Measurements from ENCODE around the gene PAPPA2.

Gene PAPPA2

DNA sequence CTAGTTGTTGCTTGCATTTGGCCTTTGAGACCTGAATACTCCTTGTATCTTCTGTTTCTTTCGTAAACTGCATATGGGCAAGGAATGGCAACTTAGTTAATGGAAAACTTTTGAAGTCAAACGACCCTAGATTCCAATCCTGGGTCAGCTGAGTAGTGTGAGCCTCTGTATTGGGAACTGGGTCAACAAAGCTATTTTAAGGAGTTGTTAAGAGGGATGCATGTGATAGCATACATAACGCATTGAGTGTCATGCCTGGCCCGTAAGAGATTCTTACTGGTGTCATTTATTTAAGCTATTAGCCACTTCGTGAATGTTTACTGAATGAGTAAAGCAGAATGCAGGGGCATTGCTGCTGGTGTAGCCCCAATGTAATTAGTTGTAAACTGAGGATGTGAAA lies 340.1 kb downstream of the PAPPA2 start:
- no peak for DNase-seq (ENCODE audit: low read depth)

DNA sequence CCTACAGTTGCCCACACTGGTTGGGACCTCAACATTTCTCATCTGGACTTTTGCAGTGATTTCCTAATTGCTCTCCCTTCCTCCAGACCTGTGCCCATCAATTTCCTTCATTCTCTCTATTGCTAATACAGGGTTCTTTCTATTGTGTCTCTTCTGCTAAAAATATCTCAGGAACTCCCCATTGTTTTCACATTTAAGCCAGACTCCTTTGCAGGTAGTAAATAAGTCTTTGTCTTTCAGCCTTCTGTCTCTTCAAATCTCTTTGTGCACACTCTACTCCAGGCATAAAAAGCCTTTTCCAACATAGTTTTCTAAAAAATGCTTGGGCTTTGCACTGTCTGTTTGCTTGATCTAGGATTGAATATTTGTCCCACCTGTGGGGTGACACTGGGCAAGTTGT lies 340.6 kb downstream of the PAPPA2 start:
- no peak for DNase-seq (ENCODE audit: low read depth)

DNA sequence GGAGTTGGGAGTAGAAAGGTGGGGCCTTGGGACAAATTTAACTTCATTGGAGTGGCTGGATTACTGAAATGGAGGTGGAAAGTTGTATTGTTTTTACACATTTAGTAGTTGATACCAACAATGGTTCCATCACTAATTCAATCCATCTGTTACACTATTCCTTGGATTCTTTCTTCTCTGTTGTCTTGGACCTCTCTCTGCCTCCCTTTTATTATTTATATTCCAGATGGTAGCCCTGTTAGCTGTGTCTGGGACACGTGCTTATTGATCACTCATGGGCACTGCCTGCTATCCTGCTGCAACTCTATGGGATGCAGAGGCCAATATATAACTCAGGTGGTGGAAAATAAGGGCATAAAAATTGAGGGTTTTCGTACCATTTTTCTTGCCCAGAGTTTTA lies 346.3 kb downstream of the PAPPA2 start:
- DNase-seq (ENCODE audit: low read depth) = no peak

DNA sequence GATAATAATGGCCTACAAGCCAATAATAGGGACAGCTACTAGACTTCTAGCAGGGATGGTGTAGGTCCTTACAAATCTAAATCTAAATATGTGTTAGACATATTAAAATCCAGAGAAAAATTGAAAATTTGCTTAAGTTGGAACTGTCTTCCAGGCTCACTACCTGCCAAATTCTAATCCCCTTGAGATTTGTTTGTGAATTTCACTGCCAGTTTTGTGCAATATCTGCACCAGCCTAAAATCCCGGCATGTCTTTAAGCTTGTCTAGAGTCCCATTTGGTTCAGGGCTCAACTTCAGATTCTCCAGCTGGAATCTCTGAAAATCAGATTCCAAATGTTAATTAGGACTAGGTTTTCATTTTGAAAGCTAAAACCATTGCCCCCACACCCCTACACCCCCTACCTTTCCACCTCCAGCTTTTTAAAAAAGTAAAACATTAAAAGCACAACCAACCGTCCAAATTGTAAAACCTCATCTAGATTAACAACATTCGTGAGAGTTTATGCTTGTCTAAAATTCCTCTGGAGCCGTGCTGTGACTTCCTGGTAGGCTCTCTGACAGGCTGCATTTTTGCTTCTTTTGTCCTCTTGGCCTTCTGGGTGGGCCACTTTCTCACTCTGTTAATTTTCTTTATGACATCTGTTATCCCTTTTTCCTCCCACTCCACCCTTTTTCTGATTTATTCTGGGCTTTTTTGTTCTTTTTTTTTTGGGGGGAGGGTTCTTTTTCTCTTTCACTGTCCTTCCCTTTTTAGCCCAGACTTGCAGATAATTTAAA lies 348.7 kb downstream of the PAPPA2 start:
- DNase-seq (ENCODE audit: low read depth) = no peak

DNA sequence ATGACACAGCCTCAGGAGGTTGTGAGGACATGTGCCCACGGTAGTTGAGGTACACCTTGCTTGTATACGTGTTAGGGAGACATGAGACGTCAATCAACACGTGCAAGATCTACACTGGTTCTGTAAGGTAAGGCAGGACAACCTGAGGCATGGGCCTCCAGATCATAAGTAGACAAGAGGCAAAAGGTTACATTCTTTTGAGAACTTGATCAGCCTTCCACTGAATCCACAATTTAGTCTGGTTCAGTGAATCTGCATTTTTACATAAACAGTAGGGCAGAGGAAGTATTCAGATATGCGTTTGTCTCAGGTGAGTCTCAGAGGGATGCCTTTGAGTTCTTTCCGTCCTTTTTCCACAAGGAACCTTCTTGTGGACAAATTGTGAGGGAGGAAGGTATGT lies 352.6 kb downstream of the PAPPA2 start:
- no peak for DNase-seq (ENCODE audit: low read depth)

DNA sequence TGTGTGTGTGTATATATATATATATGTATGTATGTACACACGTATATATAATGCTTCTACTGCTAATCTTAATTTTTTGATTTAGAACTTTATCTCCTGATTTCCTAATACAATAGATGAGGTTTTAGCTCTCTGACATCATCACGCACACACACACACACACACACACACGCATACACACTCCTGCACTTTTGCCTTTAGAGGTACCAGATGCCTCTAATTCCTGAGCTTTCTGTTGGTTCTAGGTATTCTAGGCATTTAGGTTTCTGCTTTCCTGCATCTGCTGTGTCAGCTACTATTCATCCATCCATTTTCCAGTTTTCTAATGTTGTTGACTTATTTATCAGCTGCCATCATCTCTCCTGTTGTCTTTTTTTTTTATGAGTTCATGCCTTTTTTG lies 353.3 kb downstream of the PAPPA2 start:
- DNase-seq (ENCODE audit: low read depth) = no peak

DNA sequence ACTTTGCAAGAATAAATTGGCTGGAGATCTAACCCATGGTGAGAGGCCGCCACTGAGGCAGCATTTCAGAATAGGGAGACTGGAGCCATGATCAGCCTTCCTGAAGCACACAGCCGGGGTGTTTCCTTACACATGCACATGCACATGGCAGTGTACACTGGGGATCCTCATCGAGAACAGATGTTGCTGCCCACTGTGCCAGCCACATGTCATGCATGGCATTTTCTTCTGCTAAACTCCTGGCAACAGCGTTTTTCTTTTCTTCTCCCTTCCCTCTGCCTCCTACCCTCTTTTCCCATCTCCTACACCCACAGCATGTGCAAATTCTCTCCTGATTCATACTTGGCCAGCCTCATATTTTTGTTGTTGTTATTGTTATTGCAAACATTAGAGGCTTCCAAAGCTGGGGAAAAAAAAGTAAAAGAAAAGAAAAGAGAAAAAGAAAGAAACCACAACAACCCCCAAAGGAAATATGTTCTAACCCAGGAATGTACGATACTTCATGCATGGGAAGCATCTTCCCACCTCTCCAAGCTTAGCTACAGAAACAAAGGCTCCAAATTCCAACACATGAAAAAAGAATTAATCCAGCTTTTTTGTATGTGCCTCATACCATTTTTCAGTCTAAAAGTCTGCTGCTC lies 357.5 kb downstream of the PAPPA2 start:
- no peak for DNase-seq (ENCODE audit: low read depth)

DNA sequence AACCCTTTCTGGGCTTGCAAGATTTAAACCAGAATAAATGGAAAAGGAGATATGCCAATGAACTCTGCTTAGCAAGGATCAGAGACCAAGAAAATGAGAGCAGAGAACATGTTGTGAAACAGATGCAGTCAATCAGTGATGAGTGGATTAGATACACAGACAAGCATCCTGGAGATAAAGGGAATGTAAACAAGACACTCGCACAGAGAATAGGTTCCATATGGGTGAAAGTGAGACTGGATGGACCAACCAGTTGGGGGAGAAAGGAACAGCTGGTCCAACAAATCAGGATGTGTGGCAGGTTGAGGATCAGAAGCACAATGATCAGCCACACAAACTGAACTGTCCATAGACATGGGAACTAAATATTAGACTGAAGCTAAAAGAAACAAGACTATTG lies 363.3 kb downstream of the PAPPA2 start:
- DNase-seq (ENCODE audit: low read depth) = no peak

DNA sequence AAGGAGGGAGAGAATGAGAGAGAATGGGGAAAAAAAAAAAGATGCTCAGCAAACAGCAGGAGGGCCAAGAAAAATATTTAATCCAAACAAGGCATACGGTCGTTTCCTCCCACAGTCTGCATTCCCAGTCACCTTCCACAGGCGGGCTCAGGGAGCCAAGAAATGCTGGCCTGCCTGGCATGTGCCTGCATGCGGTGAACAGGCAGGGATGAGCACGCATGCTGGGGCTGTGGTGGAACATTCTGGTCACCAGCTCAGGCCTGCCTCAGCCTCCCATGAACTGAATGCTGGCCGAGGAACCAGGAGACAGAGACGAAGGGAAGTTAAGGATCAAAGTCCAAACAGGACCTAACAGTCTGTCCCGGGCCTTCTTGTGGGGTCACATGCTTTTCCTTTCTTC lies 366.3 kb downstream of the PAPPA2 start:
- no peak for DNase-seq (ENCODE audit: low read depth)

DNA sequence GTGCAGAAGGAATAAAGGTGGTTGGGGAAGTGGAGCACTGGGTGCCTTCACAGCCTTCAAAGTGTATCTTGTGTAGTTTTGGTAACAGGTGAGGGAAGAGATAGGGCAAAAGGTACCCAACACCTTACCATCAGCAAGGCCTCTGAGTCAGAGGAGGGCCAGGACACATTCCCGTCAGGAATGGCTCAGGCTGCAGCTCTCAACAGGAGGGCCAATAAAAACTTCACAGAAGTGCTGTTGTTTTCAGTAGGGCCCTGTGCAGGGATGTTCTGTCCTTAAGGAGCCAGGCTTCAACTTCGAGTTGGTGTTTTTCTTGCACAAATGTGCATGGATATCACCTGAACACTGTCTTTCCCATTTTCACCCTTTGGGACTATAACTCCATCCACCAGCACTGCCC lies 368.2 kb downstream of the PAPPA2 start:
- DNase-seq (ENCODE audit: low read depth) = no peak

DNA sequence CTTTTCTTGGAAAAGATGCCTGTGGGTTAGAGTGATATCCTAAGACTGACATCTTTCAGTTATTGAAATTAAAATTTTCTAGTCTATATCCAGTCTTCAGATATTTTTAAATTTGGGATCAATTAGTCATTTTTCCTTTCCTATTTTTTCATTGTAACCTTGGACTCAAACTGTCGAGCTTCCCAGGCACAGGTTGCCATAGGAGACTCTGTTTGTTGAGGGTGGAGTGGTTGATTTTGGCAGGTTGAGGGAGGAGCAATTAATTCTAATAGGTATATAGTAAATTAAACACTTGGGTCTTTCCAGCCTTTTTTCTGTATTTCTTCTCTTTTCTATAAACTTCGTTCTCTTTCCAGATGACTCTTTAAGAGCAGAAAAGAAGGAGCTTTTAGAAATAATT lies 374.7 kb downstream of the PAPPA2 start:
- no peak for DNase-seq (ENCODE audit: low read depth)

DNA sequence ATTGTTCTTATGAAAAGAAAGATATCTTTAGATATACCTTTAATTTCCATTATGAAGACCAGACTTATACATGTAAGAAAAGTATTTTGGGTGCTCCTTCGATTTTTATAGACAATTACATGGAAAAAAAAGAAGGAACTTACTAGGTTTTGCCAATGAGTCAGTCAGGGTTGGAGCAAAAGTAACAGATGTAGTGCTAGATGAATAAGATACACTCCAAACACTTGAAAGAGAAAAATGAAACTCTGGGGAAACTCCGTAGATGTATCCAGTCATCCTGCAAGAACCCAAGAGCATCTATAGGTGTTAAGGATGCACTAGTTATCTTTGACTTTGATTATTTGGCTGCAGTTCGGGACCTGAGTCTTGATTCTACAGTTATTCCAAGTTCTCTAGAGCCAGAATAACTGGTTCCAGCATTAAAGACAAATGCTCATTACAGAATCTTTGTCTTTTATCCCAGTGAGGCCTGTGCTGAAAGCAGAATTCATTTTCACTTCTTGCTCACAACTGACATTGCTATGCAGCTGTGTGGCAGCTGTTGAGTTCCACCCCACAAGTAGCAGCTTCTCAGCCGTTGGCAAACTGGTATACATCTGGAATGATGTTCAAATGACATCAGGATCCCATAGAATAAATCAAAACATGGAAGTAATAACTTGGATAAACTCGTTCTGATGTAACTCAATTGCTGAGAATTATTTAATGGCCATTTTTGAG lies 375.5 kb downstream of the PAPPA2 start:
- no peak for DNase-seq (ENCODE audit: low read depth)

DNA sequence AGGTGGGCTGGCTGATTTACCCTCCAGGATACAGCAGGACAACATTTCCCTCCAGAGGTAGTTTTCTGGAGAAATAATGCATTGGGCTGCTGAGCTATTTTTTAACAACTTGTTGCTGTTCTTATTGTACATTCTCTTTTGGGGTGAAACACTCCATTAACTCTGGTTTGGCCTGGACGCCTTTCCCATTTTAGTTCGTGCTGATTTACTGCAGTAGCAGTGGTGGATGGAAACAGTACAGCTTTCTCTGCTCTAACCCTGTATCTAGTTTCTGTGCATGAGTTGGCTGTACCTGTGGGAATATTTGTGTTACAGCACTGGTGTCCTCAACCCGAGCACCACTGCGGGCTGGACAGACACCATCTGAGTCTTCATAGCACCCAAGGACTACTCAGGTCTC lies 376.2 kb downstream of the PAPPA2 start:
- no peak for DNase-seq (ENCODE audit: low read depth)

DNA sequence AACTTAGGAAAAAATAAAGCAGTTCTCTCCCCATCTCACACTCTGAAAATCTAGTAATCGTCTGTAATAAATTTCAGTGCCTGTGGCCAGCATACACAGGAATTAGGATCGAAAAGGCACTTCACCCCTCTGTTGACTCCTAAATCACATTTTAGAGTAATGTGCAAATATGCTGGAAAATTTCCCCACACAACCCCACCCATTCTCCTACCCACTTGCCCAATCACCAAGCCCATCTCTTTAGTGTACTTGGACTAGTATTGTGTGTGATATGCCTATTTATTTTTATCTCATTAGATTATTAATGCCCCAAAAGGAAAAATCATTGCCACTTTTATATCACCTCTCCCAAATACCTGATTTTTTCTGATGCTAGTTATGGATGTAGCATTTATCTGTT lies 378.3 kb downstream of the PAPPA2 start:
- DNase-seq (ENCODE audit: low read depth) = no peak

DNA sequence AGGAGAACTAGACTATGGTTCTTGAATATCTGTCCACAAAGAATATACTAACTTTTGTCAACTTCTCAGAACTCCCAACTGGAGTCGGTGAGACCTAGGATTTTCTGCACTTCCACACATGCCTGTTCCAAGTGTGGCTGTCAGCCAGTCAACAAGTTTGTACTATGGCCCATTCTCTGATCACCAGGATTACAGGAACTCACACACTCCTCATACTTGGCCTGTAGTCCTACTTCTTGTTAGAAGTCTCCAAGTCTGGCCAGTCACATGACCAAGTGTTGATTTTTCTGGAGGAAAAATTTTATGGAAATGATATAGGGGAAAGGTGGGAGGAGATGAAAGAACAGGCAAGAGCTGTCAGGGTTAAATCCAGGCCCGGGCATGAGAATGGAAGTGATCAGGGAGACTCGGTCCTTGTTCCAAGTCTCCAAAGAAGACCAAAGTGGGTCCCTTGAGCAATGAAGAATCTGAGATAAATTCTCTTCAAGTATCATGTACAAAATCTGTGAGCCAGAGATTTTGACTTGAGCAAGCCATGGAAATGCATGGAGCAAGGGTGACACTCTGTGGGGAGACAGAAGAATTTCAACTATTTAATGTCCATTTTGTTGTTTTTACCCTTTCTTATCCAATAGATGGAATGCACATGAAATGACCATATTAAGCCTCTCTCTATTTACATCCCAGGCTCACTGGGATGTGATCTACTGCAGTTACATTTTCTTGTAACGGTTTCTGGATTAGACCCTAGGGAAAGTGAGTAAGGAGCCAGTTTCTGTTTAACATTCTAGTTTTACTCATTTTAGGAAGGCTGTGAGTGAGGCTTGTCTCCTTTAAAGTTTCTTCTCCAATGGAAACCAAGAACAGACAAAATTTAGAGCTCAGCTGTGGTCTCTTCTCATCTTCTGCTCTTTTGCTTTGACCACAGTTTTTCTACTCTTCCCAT lies 380.6 kb downstream of the PAPPA2 start:
- no peak for DNase-seq (ENCODE audit: low read depth)

DNA sequence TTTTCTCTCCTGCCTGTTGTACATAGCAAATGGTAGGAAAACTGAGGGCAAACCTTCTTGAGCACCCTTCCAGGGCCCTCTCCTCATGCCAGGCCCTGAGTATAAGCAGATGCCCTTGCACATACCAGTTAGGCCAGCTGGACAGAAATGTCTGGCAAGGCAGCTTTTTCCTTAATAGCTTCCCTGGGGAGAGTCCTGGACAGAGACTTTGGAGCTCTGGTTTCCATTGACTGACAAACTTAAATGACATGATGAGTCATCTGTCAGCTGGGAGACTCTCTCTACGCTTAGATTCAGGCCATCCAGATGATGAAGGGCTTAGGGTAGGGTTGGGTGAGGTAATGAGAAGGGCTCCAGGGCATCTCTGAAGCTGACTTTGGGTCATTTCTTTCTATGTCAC lies 384.1 kb downstream of the PAPPA2 start:
- no peak for DNase-seq (ENCODE audit: low read depth)

DNA sequence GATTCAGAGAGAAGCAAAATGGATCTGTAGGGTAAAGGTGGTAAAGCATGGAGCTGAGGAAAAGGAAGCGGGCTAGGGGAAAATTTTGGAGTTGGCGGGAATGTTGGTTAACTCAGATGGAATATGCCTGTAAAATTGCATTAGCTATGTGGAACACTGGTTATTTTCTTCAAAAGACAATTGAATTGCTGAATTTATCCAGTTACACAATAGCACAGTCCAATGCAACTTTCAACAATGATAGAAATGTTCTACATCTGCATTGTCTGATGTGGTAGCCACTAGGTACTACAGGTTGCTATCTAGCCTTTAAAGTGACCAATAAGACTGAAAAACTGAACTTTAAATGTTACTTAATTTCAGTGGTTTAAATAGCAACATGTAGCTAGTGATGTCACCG lies 386.3 kb downstream of the PAPPA2 start:
- no peak for DNase-seq (ENCODE audit: low read depth)

DNA sequence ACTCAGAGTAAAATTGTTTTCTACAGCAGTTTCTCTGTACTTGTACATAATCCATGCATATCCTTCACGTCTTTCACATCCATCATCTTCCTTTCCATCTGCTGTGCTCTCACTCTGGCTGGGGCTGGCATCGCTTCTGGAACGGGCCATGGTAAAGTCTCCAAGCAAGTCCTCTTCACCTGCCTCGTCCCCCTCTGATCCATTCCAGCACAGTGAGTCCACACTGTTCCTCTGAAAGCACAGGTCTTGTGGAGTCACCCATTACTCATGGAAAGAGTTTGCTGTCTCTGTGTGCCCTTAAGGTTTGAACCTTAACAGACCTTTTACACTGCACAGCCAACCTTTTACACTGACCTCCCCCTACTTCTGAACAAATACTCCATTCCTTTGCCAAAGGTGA lies 387.9 kb downstream of the PAPPA2 start:
- DNase-seq (ENCODE audit: low read depth) = no peak

DNA sequence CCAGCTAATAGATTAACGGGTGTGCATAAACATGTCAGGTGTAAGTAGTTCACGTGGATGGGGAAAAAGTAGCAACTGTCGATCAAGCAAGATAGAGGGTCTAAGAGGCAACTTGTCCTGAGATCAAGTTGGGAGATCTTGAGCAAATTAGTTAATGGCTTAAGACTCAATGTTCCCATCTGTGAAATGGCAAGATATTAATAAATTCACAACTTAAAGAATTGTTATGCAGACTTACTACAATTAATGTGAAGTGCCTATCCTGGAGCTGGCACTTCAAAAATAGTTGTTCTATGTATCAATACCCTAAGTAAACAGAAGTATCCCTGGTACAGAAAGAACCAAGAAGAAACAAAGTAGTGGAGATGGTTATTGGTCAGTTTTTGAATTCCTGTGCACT lies 389.1 kb downstream of the PAPPA2 start:
- no peak for DNase-seq (ENCODE audit: low read depth)

DNA sequence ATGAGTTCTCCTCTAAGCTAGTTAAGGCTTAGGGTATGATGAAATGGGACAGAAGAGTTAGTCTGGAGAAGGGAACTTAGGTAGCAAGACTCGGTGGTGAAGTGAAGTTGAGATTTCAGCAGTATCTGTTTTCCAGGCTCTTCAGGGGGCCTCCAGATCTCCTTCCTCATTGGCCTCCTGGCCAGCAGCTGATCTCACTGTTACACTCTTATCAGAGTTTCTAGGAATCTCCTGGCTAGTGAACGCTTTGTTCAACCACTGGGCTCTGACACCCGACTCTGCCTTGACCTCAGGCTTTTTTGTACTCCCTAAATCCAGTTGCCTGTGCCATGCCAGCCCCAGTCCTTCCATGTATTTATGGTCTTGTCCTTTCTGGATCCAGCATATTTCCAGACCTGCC lies 390.5 kb downstream of the PAPPA2 start:
- DNase-seq (ENCODE audit: low read depth) = no peak

DNA sequence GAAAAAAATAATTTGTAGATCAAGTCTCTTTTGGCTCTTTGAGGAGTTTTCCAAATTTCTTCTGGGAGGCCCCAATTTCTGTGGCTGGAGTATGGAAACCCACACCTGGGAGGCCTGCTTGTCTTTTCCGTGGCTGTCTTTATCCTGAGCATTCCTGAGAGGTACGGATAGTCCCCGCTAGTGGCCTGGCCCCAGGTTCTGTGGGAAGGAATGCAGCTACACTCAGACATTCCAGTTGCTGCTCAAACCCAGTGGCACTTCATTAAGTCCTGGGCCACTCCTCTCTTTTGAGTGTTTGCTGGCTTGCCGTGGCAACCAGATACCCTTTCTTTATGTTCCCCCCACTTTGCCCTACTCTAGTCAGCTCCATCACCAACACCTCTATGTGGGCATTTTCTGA lies 391.1 kb downstream of the PAPPA2 start:
- DNase-seq (ENCODE audit: low read depth) = no peak

Data from stimulated activated CD8-positive, alpha-beta memory T cell treated with anti-CD3 and anti-CD28 coated beads, Interleukin-15, amount 100 ng/mL, for 1 hour (primary cell).